Left renal cortex interstitium (tissue), 4 donors: ENCODE results near the gene TCN2. TPM values are rescaled to one million over a fixed set of nuclear protein-coding genes. Genes with fewer than 3 reads are reported as not detected.
"Not testable (repeated sequence)": the region's sequence is repeated elsewhere in the genome, so short reads cannot be mapped to it uniquely, and the experiment has no call there.

Source experiments
- DNase-seq, 4 donors: peaks; one replicate each; pipeline ENCODE4 v3.0.0-alpha.2; 2013; ENCODE audit warnings: low read depth in 4 of 4, low spot score in 2 of 4, missing footprints in 1 of 4
- polyA plus RNA-seq, 4 donors: library from polyadenylated mRNA; unstranded; fragments of 120-200 nt; gene quantifications; one replicate each; pipeline ENCODE4 v1.2.1, GENCODE V29; 2013; ENCODE audit not compliant: insufficient read length in 4 of 4

Gene TCN2
- 10 to 100 TPM; 49.0 to 62.2 (median 56.9) TPM for polyA plus RNA-seq

DNA sequence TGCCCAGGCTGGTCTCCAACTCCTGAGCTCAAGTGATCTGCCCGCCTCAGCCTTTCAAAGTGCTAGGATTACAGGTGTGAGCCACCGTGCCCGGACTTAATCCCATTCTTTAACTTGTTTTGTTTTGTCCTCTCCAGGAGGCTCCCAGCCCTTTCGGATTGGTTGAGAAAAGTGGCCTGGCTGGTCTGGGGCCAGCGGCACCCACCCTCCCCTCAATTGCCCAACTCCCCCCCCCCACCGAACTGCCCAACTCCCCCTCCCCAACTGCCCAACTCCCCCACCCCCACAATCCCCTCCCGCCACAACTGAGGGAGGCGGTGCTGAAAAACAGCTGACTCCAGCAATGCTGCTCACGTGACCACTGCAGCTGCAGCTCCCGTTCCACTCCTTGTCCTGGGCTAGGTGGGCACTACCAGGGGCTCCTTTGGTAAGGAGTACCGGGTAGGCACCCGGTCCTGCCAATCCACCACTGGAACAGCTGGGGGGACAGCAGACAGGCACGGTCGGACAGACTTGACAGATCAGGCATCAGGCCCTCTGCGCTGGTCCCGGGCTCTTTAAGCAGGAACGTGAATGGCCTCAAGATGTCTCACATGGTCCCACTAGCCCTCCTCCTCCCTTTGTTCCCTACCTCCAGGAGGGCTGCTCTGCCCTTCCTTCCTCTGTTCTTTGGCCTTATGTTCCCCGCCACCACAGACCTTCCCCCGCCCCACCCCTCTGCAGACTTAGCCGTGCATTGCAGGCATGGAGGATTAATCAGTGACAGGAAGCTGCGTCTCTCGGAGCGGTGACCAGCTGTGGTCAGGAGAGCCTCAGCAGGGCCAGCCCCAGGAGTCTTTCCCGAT lies at the start of gene TCN2:
Gene TCN2, plus strand, starts transcription at position 720 of the 845 bp plus-strand sequence. CDS start 158 bp downstream, outside the sequence.
- peak; percentile 53 to 79 (median 72) for DNase-seq

GRCh38 chr22:30557243-30557642 lies 49.7 kb upstream of the TCN2 start:
- DNase-seq, result no peak

GRCh38 chr22:30559889-30560288 lies 47.1 kb upstream of the TCN2 start:
- DNase-seq, result no peak

- not testable (repeated sequence) for DNase-seq
Measured at GRCh38 chr22:30560643-30561202, 46.3 kb upstream of the TCN2 start.

- DNase-seq, result no peak
Measured at GRCh38 chr22:30561402-30562189, 45.4 kb upstream of the TCN2 start.

- no peak for DNase-seq
Measured at GRCh38 chr22:30562366-30562765, 44.6 kb upstream of the TCN2 start.

- DNase-seq, result no peak
Measured at GRCh38 chr22:30564045-30564760, 42.8 kb upstream of the TCN2 start.

- DNase-seq, result no peak
Measured at GRCh38 chr22:30564761-30565119, 42.2 kb upstream of the TCN2 start.

DNA sequence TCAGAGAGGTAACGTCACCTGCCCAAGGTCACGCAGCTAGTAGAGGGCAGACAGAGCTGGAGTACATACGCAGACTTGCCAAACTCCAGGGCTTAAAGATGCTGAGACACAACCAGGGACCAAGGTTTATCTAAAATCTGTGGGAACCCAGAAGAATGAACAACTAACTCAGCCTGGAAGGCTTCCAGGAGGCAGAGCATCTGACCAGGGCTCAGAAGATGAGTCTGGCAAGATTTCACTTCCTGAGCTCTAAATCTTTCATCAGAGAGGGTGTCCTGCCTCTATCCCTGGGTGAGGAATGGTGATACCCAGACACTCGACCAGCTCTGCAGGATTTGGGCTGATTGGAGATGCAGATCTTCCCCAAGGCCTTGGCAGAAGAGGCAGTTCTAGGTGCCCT lies 41.6 kb upstream of the TCN2 start:
- no peak for DNase-seq

DNA sequence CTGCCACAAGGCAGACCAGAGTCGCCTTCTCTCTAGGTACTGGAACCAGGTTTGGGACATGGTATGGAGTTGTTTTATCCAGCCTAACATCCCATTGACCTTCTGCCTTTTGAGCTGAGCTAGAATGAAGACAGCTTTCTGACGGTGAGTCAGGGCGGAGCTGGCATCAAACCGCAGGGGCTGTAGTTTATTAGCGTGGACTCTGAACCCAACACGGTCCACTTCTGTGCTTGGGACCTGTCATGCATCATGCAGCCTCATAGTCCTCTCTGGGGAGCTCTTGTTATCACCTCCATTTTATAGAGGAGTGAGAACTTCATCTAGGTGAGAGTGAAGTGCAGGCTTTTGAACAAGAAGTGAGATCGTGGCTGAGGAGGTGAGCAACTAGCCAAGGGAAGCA lies 40.8 kb upstream of the TCN2 start:
- no peak for DNase-seq

DNA sequence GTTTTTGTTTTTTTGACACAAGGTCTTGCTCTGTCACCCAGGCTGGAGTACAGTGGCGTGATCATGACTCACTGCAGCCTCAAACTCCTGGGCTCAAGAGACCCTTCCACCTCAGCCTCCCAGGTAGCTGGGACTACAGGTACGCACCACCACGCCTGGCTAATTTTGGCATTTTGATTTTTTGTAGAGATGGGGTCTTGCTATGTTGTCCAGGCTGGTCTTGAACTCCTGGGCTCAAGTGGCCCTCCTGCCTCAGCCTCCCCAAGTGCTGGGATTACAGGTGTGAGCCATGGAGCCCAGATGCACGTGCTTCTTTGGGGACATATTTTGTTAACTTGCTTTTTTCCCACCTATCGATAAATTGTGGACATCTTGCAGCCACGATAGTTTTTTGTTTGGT lies 39.7 kb upstream of the TCN2 start:
- not testable (repeated sequence) for DNase-seq

DNA sequence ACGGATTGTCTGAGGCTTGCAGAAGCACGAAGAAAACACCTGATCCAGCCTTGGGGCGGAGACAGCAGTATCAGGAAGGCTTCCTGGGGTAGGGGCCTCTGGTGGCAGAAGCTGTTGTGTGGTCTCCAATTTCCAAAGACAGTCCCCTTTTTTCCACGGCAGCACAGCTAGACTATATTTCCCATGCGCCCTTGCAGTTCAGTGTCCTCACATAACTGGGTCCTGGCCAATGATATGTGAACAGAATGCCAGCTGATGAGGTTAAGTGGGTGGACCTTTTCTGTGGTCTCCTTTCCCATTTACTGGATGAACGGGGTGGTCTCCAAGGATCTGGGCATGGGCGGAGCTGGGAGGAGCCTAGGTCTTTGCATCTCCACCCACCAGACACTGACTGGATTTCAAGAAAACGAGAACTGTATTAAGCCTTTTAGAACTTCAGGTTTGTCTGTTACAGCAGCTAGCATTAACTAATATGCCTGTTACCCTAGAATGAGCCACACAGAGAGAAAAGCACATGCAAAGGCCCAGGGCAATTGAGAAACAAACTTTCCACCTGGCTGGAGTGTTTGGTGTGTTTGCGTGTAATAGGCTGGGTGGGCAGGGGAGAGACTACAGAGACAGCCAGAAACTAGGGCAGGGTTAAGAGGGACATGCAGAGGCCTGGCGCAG lies 38.7 kb upstream of the TCN2 start:
- no peak for DNase-seq

DNA sequence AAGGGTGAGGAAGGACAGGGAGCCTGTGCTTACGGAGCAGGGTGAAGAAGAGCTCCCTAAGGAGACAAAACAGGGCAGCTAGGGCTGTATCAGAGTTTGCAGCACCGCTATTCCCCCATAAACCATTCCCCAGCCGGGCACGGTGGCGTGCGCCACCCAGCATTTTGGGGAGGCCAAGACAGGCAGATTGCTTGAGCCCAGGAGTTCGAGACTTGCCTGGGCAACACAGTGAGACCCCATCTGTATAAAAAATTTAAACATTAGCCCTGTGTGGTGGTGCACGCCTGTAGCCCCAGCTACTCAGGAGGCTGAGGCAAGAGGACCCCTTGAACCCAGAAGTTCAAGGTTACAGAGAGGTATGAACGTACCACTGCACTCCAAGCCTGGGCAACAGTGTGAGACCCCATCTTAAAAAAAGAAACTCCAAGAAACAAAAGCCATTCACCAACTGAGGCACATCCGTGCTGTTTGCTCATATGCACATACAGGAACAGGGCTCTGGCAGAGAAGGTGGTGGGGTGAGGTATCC lies 37.2 kb upstream of the TCN2 start:
- no peak for DNase-seq

DNA sequence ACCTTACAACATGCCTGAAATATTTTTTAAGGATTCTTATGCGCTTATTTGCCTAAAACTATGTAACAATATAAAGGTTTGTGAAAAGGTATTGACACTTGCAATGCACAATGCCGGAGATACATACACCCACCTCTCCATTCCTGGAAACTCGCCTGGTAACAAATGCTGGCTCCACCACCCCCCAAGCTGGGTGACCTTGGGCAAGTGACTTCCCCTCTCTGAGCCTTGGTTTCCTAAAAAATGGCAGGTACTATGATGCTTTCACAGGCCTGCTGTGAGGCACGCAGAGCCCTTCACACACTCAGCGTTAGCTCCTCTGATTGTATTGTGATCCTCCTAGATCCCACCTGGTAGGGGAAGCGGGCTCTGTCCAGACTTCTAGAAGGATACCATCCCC lies 34.8 kb upstream of the TCN2 start:
- no peak for DNase-seq

DNA sequence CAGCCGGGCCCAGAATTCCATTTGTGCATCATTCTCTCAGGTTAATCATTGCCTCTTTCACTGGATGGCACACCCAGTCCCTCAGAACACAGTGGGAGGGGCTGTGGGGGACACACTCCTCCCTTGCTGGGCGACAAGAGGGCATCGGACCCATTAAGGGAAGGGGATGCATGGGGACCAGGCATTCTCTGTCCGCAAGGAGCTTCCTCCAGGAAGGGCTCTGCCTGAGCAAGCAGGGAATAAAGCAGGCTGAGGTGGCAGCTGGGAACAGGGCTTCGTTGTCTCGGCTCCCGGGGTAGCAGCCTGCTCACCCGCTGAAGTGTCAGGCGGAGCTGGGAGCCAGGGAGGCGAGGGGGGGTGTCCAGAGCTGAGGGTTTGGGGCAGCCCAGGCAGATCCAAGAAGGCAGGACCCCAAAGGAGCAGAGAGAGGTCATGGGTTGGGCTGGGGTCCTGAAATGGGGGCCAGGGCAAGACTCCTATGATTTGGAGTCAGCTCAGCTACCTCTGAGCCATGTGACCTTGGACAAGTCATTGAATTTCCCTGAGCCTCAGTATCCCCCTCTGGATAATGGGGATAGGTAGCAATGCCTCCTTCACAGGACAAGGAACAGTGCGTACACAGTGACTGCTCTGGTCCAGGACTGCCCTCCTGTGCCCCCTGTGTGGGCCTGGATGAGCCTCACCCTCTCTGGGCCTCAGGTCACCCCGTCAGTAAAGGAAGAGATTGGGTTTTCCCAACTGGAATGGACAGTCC lies 34.0 kb upstream of the TCN2 start:
- no peak for DNase-seq

DNA sequence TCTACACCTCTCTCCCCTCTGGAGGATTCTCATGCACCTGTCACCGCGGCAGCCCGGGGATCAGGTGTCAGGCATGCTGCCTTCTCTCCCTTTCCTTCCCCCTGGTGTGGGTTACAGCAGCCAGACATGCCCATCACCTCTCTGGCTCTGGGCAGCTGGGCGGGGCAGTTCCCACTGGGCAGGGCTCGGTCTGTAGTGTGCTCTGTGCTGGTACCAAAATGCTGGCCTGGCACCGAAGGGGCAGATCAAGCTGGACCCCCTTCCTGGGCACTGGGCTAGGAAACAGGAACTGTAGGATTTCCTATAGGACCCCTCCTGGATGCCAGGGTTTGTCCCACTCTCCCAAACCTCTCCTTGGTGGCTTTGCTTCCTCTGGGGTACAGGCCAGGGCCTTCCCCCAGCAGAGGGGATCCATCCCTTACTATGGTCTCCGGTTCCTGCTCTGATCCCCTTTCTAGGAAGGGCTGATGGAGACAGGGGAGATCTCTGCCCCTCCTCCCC lies 33.3 kb upstream of the TCN2 start:
- no peak for DNase-seq

DNA sequence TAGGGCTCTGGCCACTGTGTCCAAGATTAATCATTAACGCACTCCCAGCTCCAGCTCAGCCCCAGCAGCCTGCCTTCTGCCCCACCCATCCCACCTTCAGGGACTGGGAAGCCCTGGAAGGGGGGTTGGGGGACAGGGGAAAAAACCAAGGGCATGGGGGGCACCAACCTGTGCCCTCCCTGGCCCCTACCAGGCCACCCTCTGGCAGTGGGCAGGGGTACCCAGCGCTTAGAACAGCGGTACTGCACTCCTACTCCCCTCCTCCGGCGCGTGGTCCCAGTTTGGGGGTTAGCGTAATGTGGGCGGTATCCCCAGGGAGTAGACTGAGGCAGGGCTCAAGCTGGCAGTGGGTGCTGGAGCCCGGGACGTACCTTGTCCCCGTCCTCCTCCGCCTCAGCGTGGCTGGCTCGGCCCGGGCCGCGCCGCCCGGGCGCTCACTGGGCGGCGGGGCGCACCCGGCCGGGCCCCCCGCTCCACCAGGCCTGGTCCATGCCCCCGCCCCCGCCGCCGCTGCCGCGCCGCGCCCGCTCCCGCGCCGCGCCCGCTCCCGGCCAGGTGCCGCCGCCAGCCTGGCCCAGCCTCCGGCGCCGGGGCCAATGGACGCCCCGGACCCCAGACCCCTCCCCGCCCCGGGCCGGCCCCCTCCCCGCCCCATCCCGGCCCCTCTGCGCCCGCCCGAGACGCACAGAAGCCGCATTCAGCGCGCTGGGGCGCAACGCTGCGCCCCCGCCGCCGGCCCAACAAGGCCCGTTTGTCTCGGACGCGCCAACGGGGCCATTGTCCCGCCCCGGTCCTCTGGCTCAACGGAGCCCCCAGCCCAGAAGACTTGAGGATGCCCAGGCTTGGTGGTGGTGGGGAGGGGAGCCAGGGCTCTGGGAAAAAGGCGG lies 32.6 kb upstream of the TCN2 start, which contains the start of gene GAL3ST1:
Gene GAL3ST1, minus strand, starts transcription at position 571 of the 887 bp plus-strand sequence. CDS start 17,273 bp downstream, outside the sequence.
- no peak for DNase-seq
